Uterus (tissue), 4 donors: ENCODE results near the gene F2RL2. TPM values are rescaled to one million over a fixed set of nuclear protein-coding genes. Genes with fewer than 3 reads are reported as not detected.

Experiments used
- DNase-seq, 2 donors: peaks; one replicate each; pipeline ENCODE4 v3.0.0-alpha.2; 2019 to 2020
- H3K27ac ChIP-seq, 2 donors: fragments of 200-600 bp; sonication (generic); 1 replicate in 1 of 2; 2 replicates in 1 of 2; pipeline ENCODE4 v1.5.1; 2016 to 2018
- H3K27me3 ChIP-seq, 2 donors: fragments of 200-600 bp; sonication (generic); one replicate each; pipeline ENCODE4 v1.5.1; 2018 to 2019; ENCODE audit warnings: control low read depth in 1 of 2
- H3K36me3 ChIP-seq, 2 donors: fragments of 200-600 bp; sonication (generic); one replicate each; pipeline ENCODE4 v1.5.1; 2019; ENCODE audit warnings: control low read depth in 1 of 2
- H3K4me1 ChIP-seq, 2 donors: fragments of 200-600 bp; sonication (generic); one replicate each; pipeline ENCODE4 v1.5.1; 2018 to 2019; ENCODE audit warnings: control low read depth in 1 of 2
- H3K4me3 ChIP-seq, 2 donors: fragments of 200-600 bp; sonication (generic); 1 replicate in 1 of 2; 2 replicates in 1 of 2; pipeline ENCODE4 v1.5.1; 2018 to 2019; ENCODE audit warnings: mild to moderate bottlenecking in 1 of 2
- H3K9me3 ChIP-seq, 2 donors: fragments of 200-600 bp; sonication (generic); one replicate each; pipeline ENCODE4 v1.5.1; 2019; ENCODE audit warnings: control low read depth in 1 of 2
- CTCF ChIP-seq, 4 experiments: fragments of 200-600 bp in 2 of 4; fragments of 450-650 bp in 2 of 4; sonication (generic) in 2 of 4; IDR thresholded peaks; one replicate each; pipeline ENCODE4 v1.5.1; 2016 to 2019; ENCODE audit warnings: antibody characterized with exemption in 4 of 4, mild to moderate bottlenecking in 2 of 4, moderate library complexity in 1 of 4
- POLR2A ChIP-seq, 2 donors: fragments of 450-650 bp; IDR thresholded peaks; one replicate each; pipeline ENCODE4 v1.6.1; 2016; ENCODE audit warnings: antibody characterized with exemption in 2 of 2, mild to moderate bottlenecking in 1 of 2, moderate library complexity in 1 of 2
- intact Hi-C: fragments of 100-400 bp; cut with DNase I; formaldehyde crosslinking; loops from one replicate; pipeline ENCODE4 v1.15.1; 2023; ENCODE audit warnings: low total_unique reads
- total RNA-seq, 4 donors: library from RNA; depleted of rRNA in 3 of 4; stranded (reverse); fragments of >200 nt in 3 of 4; gene quantifications; one replicate each; pipeline versions ENCODE4 v1.1.0 to v1.2.4, GENCODE V29; 2014 to 2023
- donor health status: DM: yes; HTN: yes; CAD: no.

Gene F2RL2
- total RNA-seq, 4 donors from 2014 or later = 0.26 to 1.5 (median 1.2) TPM

GRCh38 chr5:76582230-76583162 is 40.7 kb downstream of the F2RL2 start:
- H3K4me3 ChIP-seq = no peak overlapping the region
- DNase-seq = no peak
- no peaks in the 10 kb centered on the region for H3K27me3 ChIP-seq
- H3K27ac ChIP-seq = no peak overlapping the region
- H3K4me1 ChIP-seq = no peaks in the 10 kb centered on the region
- no peak for TF ChIP-seq POLR2A (IDR thresholded peaks at IDR 0.05)
- TF ChIP-seq CTCF (IDR thresholded peaks at IDR 0.05) = no peak
- no peaks in the 10 kb centered on the region for H3K36me3 ChIP-seq
- H3K9me3 ChIP-seq = no peaks in the 10 kb centered on the region
- intact Hi-C loops = no loop called here

GRCh38 chr5:76580981-76581380 is 42.2 kb downstream of the F2RL2 start:
- H3K4me3 ChIP-seq = no peak overlapping the region
- no peaks in the 10 kb centered on the region for H3K36me3 ChIP-seq
- DNase-seq = no peak
- no peaks in the 10 kb centered on the region for H3K9me3 ChIP-seq
- no peak for TF ChIP-seq POLR2A (IDR thresholded peaks at IDR 0.05)
- no peak for TF ChIP-seq CTCF (IDR thresholded peaks at IDR 0.05)
- H3K27me3 ChIP-seq = no peaks in the 10 kb centered on the region
- intact Hi-C loops = no loop called here
- no peak overlapping the region for H3K27ac ChIP-seq
- H3K4me1 ChIP-seq = no peaks in the 10 kb centered on the region

GRCh38 chr5:76579166-76579937 is 43.9 kb downstream of the F2RL2 start:
- Histone ChIP-seq H3K36me3 (no peaks in the 10 kb centered on the region), H3K27me3 (no peaks in the 10 kb centered on the region), H3K4me1 (no peaks in the 10 kb centered on the region), H3K27ac (no peak overlapping the region), H3K4me3 (no peak overlapping the region), H3K9me3 (no peaks in the 10 kb centered on the region)
- no peak for TF ChIP-seq POLR2A (IDR thresholded peaks at IDR 0.05)
- no peak for DNase-seq
- intact Hi-C loops = no loop called here

GRCh38 chr5:76576996-76577395 is 46.2 kb downstream of the F2RL2 start:
- Histone ChIP-seq H3K9me3 (no peaks in the 10 kb centered on the region), H3K27me3 (no peaks in the 10 kb centered on the region), H3K27ac (no peak overlapping the region), H3K4me3 (no peak overlapping the region), H3K4me1 (no peaks in the 10 kb centered on the region), H3K36me3 (no peaks in the 10 kb centered on the region)
- DNase-seq = no peak
- no peak for TF ChIP-seq CTCF (IDR thresholded peaks at IDR 0.05)
- TF ChIP-seq POLR2A (IDR thresholded peaks at IDR 0.05) = no peak
- intact Hi-C loops = no loop called here

GRCh38 chr5:76576450-76576849 is 46.8 kb downstream of the F2RL2 start:
- no peaks in the 10 kb centered on the region for H3K9me3 ChIP-seq
- H3K4me1 ChIP-seq = no peaks in the 10 kb centered on the region
- no peak overlapping the region for H3K27ac ChIP-seq
- intact Hi-C loops = no loop called here
- H3K36me3 ChIP-seq = no peaks in the 10 kb centered on the region
- no peak overlapping the region for H3K4me3 ChIP-seq
- no peak for TF ChIP-seq CTCF (IDR thresholded peaks at IDR 0.05)
- no peak for TF ChIP-seq POLR2A (IDR thresholded peaks at IDR 0.05)
- H3K27me3 ChIP-seq = no peaks in the 10 kb centered on the region
- DNase-seq = no peak
